GM19452 (cell line): Measurements from ENCODE around the gene ITLN2.
A peak's percentile ranks its signal among the peaks of the same experiment; 100 is the strongest.
"Not testable (repeated sequence)": the region's sequence is repeated elsewhere in the genome, so short reads cannot be mapped to it uniquely, and the experiment has no call there.

Experiments
- ATAC-seq: cut with Tn5 transposase; IDR thresholded peaks from one replicate; pipeline ENCODE4 v1.9.1; 2021; ENCODE audit not compliant: unreplicated experiment

The ITLN2 gene

GRCh38 chr1:160954158-160955104 lies at the start of gene ITLN2:
ITLN2 (minus strand) TSS chr1:160954809; CDS start chr1:160954741, 68 bp downstream.
- ATAC-seq, result peak; percentile 55

GRCh38 chr1:161001525-161001924 lies 46.9 kb upstream of the ITLN2 start:
- no peak for ATAC-seq

- no peak for ATAC-seq
Observed at GRCh38 chr1:161000736-161001480, 46.3 kb upstream of the ITLN2 start.

- ATAC-seq, result no peak
Observed at GRCh38 chr1:160999376-160999775, 44.8 kb upstream of the ITLN2 start.

- ATAC-seq, result no peak
Observed at GRCh38 chr1:160997323-160998038, 42.9 kb upstream of the ITLN2 start.

- ATAC-seq, result no peak
Observed at GRCh38 chr1:160996178-160996577, 41.6 kb upstream of the ITLN2 start.

GRCh38 chr1:160993544-160994193 lies 39.1 kb upstream of the ITLN2 start:
- ATAC-seq, result no peak

- not testable (repeated sequence) for ATAC-seq
Observed at GRCh38 chr1:160992036-160992435, 37.4 kb upstream of the ITLN2 start.

- no peak for ATAC-seq
Observed at GRCh38 chr1:160987359-160988050, 32.9 kb upstream of the ITLN2 start.

GRCh38 chr1:160985723-160986122 lies 31.1 kb upstream of the ITLN2 start:
- no peak for ATAC-seq

- no peak for ATAC-seq
Observed at GRCh38 chr1:160981584-160982411, 27.2 kb upstream of the ITLN2 start.

- ATAC-seq, result no peak
Observed at GRCh38 chr1:160979286-160979685, 24.7 kb upstream of the ITLN2 start.

GRCh38 chr1:160978510-160978927 lies 23.9 kb upstream of the ITLN2 start:
- no peak for ATAC-seq

- no peak for ATAC-seq
Observed at GRCh38 chr1:160975026-160975425, 20.4 kb upstream of the ITLN2 start.

- ATAC-seq, result no peak
Observed at GRCh38 chr1:160973491-160973890, 18.9 kb upstream of the ITLN2 start.

- ATAC-seq, result no peak
Observed at GRCh38 chr1:160972939-160973338, 18.3 kb upstream of the ITLN2 start.

GRCh38 chr1:160971618-160972056 lies 17.0 kb upstream of the ITLN2 start:
- ATAC-seq, result no peak

- ATAC-seq, result no peak
Observed at GRCh38 chr1:160963521-160963920, 8.9 kb upstream of the ITLN2 start.

GRCh38 chr1:160961419-160961818 lies 6.8 kb upstream of the ITLN2 start:
- ATAC-seq, result no peak
